Kidney epithelial cell (primary cell): ENCODE data around the gene WDR93. TPM values are rescaled to one million over a fixed set of nuclear protein-coding genes. Genes with fewer than 3 reads are reported as not detected.

Source experiments
- DNase-seq: peaks from one replicate; pipeline ENCODE4 v3.0.0-alpha.2; 2010; ENCODE audit warnings: low read depth
- H3K27me3 ChIP-seq: 2 replicates; pipeline ENCODE4 v1.6.0; 2011; ENCODE audit warnings: low read length; ENCODE audit not compliant: control insufficient read depth, insufficient read depth
- H3K36me3 ChIP-seq: 2 replicates; pipeline ENCODE4 v1.5.1; 2011; ENCODE audit warnings: low read length; ENCODE audit not compliant: control insufficient read depth, insufficient read depth
- H3K4me3 ChIP-seq: 2 replicates; pipeline ENCODE4 v1.5.1; 2011; ENCODE audit warnings: low read depth, mild to moderate bottlenecking, control low read depth, low read length
- total RNA-seq: library from RNA; depleted of rRNA; stranded (reverse); fragments of >200 nt; gene quantifications from 2 replicates; pipeline ENCODE4 v1.2.3, GENCODE V29; 2015
- TF ChIP-seq, protein P1 (sequence below): IDR thresholded peaks from 2 replicates; pipeline ENCODE4 v1.5.1; 2011; ENCODE audit warnings: mild to moderate bottlenecking, moderate library complexity, low read length, control low read depth, inconsistent platforms; ENCODE audit not compliant: insufficient read depth, poor library complexity, severe bottlenecking

Gene WDR93
- total RNA-seq, 1 donor from 2014 or later: 0.25 TPM

DNA sequence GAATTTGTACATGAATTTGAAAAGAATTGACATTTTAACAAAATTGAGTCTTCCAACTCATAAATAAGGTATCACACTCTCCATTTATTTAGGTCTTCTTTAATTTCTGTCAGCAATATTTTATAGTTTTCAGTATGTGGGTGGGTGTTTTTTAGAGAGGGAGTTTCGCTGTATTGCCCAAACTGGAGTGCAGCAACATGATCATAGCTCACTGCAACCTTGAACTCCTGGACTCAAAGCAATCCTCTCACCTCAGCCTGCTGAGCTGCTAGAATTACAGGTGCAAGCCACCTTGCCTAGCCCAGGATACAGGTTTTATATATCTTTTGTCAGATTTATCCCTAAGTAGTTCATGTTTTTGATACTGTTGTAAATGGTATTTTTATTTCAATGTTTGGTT is 4.6 kb downstream of the WDR93 start:
- Histone ChIP-seq H3K27me3 (no peaks in the 10 kb centered on the region), H3K4me3 (no peak overlapping the region), H3K36me3 (no peaks in the 10 kb centered on the region)
- DNase-seq: no peak
- TF ChIP-seq, protein P1, sequence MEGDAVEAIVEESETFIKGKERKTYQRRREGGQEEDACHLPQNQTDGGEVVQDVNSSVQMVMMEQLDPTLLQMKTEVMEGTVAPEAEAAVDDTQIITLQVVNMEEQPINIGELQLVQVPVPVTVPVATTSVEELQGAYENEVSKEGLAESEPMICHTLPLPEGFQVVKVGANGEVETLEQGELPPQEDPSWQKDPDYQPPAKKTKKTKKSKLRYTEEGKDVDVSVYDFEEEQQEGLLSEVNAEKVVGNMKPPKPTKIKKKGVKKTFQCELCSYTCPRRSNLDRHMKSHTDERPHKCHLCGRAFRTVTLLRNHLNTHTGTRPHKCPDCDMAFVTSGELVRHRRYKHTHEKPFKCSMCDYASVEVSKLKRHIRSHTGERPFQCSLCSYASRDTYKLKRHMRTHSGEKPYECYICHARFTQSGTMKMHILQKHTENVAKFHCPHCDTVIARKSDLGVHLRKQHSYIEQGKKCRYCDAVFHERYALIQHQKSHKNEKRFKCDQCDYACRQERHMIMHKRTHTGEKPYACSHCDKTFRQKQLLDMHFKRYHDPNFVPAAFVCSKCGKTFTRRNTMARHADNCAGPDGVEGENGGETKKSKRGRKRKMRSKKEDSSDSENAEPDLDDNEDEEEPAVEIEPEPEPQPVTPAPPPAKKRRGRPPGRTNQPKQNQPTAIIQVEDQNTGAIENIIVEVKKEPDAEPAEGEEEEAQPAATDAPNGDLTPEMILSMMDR: no peak

DNA sequence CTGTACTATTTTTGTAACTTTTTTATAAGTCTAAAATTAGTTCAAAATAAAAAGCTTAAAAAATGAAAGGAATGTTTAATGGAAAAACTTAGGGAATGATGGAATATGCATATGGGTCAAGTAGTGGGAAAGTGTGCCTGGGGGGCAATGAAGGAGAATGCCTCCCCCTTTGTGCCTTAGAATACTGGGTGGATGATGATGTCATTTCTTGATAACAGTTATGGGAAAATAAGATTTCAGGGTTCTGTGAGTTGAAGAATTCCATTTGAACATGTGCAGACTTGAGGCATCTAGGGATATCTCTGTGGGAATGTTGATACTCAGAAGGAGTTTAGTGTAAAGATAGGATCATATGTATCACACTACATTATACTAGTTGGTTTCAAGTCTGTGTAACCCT is 13.8 kb downstream of the WDR93 start:
- TF ChIP-seq, protein P1: no peak
- DNase-seq: no peak
- Histone ChIP-seq H3K27me3 (no peaks in the 10 kb centered on the region), H3K36me3 (no peaks in the 10 kb centered on the region), H3K4me3 (no peak overlapping the region)

DNA sequence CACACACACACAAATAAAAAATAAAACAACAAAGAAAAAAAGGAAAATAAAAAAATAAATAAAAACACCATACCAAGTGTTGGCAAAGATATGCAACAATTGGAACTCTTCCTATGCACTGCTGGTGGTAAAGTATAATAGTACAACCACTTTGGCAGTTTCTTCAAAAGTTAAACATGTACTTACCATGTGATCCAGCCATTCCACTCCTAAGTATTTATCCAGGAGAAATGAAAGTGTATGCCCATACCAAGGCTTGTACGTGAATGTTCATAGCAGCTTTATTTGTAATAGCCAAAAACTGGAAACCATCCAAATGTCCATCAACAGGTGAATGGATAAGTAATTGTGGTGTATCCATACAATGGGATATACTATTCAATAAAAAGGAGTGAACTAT is 17.0 kb downstream of the WDR93 start:
- TF ChIP-seq, protein P1: no peak
- Histone ChIP-seq H3K27me3 (no peaks in the 10 kb centered on the region), H3K36me3 (no peaks in the 10 kb centered on the region), H3K4me3 (no peak overlapping the region)
- DNase-seq: no peak

DNA sequence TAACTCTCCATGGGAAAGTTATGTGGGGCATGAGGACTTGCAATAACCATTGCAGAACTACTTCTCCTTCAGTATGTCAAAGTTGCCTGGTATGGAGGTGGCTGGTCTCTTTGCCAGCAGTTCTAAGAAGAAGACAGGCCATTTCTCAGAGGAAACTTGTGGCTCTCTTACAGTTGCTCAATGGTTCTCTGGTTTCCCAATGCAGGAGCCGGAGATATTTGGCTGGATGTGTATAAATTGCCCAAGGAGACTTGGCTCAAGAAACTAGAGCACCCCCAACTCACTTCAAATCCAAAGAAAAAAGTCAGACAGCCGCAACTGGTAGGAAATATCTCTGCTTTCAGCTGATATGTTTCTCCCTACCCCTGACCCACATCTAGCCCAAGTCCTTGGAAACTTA is 24.2 kb downstream of the WDR93 start:
- Histone ChIP-seq H3K36me3 (no peaks in the 10 kb centered on the region), H3K27me3 (no peaks in the 10 kb centered on the region), H3K4me3 (no peak overlapping the region)
- DNase-seq: no peak
- TF ChIP-seq, protein P1: no peak

DNA sequence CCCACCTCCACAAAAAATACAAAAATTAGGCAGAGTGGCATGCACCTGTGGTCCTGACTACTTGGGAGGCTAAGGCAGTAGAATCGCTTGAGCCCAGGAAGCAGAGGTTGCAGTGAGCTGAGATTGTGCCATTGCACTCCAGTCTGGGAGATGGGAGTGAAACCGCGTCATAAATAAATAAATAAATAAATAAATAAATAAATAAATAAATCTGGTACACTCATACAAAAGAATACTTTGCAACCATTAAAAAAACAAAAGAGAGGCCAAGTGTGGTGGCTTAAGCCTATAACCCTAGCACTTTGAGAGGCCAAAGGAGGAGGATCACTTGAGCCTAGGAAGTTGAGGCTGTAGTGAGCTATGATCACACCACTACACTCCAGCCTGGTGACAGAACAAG is 32.4 kb downstream of the WDR93 start:
- H3K4me3 ChIP-seq: no peak overlapping the region
- TF ChIP-seq, protein P1: no peak
- no peaks in the 10 kb centered on the region for H3K27me3 ChIP-seq
- DNase-seq: no peak
- H3K36me3 ChIP-seq: no peaks in the 10 kb centered on the region

DNA sequence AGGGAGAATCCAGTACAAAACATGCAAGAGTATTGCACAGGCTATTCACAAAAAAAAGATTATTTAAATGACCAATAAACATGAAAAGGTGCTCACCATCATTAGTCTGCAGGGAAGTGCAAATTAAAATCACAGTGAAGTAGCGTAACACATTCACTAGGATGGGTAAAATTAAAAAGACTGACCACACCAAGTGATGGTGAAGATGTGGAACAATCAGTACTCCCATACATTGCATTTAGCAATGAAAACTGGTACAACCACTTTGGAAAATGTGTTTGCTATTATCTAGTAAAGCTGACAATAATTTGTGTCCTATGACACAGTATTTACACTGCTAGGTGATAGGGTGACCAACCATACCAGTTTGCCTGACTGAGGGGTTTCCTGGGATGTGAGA is 34.0 kb downstream of the WDR93 start:
- Histone ChIP-seq H3K27me3 (no peaks in the 10 kb centered on the region), H3K36me3 (no peaks in the 10 kb centered on the region), H3K4me3 (no peak overlapping the region)
- DNase-seq: no peak
- TF ChIP-seq, protein P1: no peak
